Mucosa of stomach (tissue), 1 donor: ENCODE measurements around the gene SPDEF.

Source experiments
- H3K27me3 ChIP-seq: one replicate; pipeline ENCODE4 v1.7.0; 2013; ENCODE audit warnings: mild to moderate bottlenecking, low read length; ENCODE audit not compliant: control insufficient read depth, insufficient read depth
- H3K36me3 ChIP-seq: one replicate; pipeline ENCODE4 v1.7.0; 2013; ENCODE audit warnings: low read length; ENCODE audit not compliant: control insufficient read depth, insufficient read depth
- H3K4me1 ChIP-seq: one replicate; pipeline ENCODE4 v1.7.0; 2013; ENCODE audit warnings: mild to moderate bottlenecking, low read length; ENCODE audit not compliant: control insufficient read depth, insufficient read depth
- H3K4me3 ChIP-seq: one replicate; pipeline ENCODE4 v1.7.0; 2013; ENCODE audit warnings: low read length
- H3K9ac ChIP-seq: one replicate; pipeline ENCODE4 v1.7.0; 2013; ENCODE audit warnings: mild to moderate bottlenecking, low read length, moderate library complexity
- H3K9me3 ChIP-seq: one replicate; pipeline ENCODE4 v1.7.0; 2013; ENCODE audit warnings: mild to moderate bottlenecking, low read length, moderate library complexity; ENCODE audit not compliant: control insufficient read depth
- donor health status: Pancreatic carcinoma.

Gene SPDEF

GRCh38 chr6:34536251-34536958 is 19.7 kb downstream of the SPDEF start:
- H3K36me3 ChIP-seq = no peaks in the 10 kb centered on the region
- H3K9me3 ChIP-seq = no peaks in the 10 kb centered on the region
- H3K27me3 ChIP-seq = no peaks in the 10 kb centered on the region
- H3K4me1 ChIP-seq = peaks cover 18% of the 10 kb centered on the region
- H3K9ac ChIP-seq = no peak overlapping the region
- no peak overlapping the region for H3K4me3 ChIP-seq

GRCh38 chr6:34535646-34536045 is 20.5 kb downstream of the SPDEF start:
- Histone ChIP-seq H3K36me3 (no peaks in the 10 kb centered on the region), H3K9ac (no peak overlapping the region), H3K27me3 (no peaks in the 10 kb centered on the region)

GRCh38 chr6:34535199-34535598 is 20.9 kb downstream of the SPDEF start:
- Histone ChIP-seq H3K4me1 (peaks cover 18% of the 10 kb centered on the region), H3K36me3 (no peaks in the 10 kb centered on the region), H3K4me3 (no peak overlapping the region), H3K9me3 (no peaks in the 10 kb centered on the region), H3K27me3 (no peaks in the 10 kb centered on the region), H3K9ac (no peak overlapping the region)

More at GRCh38 chr6:34535646-34536045, 20.5 kb downstream of the SPDEF start:
- Histone ChIP-seq H3K9me3 (no peaks in the 10 kb centered on the region), H3K4me3 (no peak overlapping the region), H3K4me1 (peaks cover 18% of the 10 kb centered on the region)

- no peaks in the 10 kb centered on the region for H3K9me3 ChIP-seq
- H3K27me3 ChIP-seq = no peaks in the 10 kb centered on the region
- no peak overlapping the region for H3K4me3 ChIP-seq
- H3K4me1 ChIP-seq = peaks cover 18% of the 10 kb centered on the region
- H3K9ac ChIP-seq = no peak overlapping the region
- H3K36me3 ChIP-seq = no peaks in the 10 kb centered on the region
These were observed 21.5 kb downstream of the SPDEF start for GRCh38 chr6:34534656-34535055.

- no peaks in the 10 kb centered on the region for H3K27me3 ChIP-seq
- no peak overlapping the region for H3K4me3 ChIP-seq
- H3K9ac ChIP-seq = no peak overlapping the region
- H3K4me1 ChIP-seq = peaks cover 18% of the 10 kb centered on the region
- no peaks in the 10 kb centered on the region for H3K9me3 ChIP-seq
- no peaks in the 10 kb centered on the region for H3K36me3 ChIP-seq
These were observed 22.0 kb downstream of the SPDEF start for GRCh38 chr6:34534146-34534545.

- no peak overlapping the region for H3K4me3 ChIP-seq
These were observed 23.9 kb downstream of the SPDEF start for GRCh38 chr6:34532230-34532629.

GRCh38 chr6:34531580-34532201 is 24.4 kb downstream of the SPDEF start:
- peaks cover 11% of the 10 kb centered on the region for H3K4me1 ChIP-seq
- no peak overlapping the region for H3K4me3 ChIP-seq
- H3K36me3 ChIP-seq = no peaks in the 10 kb centered on the region
- no peaks in the 10 kb centered on the region for H3K27me3 ChIP-seq
- H3K9me3 ChIP-seq = no peaks in the 10 kb centered on the region
- H3K9ac ChIP-seq = no peak overlapping the region

More at GRCh38 chr6:34532230-34532629, 23.9 kb downstream of the SPDEF start:
- Histone ChIP-seq H3K36me3 (no peaks in the 10 kb centered on the region), H3K9ac (no peak overlapping the region), H3K27me3 (no peaks in the 10 kb centered on the region), H3K9me3 (no peaks in the 10 kb centered on the region), H3K4me1 (peaks cover 14% of the 10 kb centered on the region)

- H3K9ac ChIP-seq = no peak overlapping the region
- peaks cover 6% of the 10 kb centered on the region for H3K4me1 ChIP-seq
- H3K36me3 ChIP-seq = no peaks in the 10 kb centered on the region
- H3K4me3 ChIP-seq = no peak overlapping the region
- no peaks in the 10 kb centered on the region for H3K9me3 ChIP-seq
- no peaks in the 10 kb centered on the region for H3K27me3 ChIP-seq
These were observed 25.3 kb downstream of the SPDEF start for GRCh38 chr6:34530753-34531365.

GRCh38 chr6:34529665-34530327 is 26.3 kb downstream of the SPDEF start:
- H3K36me3 ChIP-seq = no peaks in the 10 kb centered on the region
- no peak overlapping the region for H3K4me3 ChIP-seq
- no peaks in the 10 kb centered on the region for H3K27me3 ChIP-seq
- H3K9me3 ChIP-seq = no peaks in the 10 kb centered on the region
- H3K4me1 ChIP-seq = peaks cover 5% of the 10 kb centered on the region
- H3K9ac ChIP-seq = no peak overlapping the region

- no peaks in the 10 kb centered on the region for H3K9me3 ChIP-seq
- no peaks in the 10 kb centered on the region for H3K27me3 ChIP-seq
- H3K9ac ChIP-seq = no peak overlapping the region
- H3K4me1 ChIP-seq = peaks cover 5% of the 10 kb centered on the region
- no peaks in the 10 kb centered on the region for H3K36me3 ChIP-seq
- no peak overlapping the region for H3K4me3 ChIP-seq
These were observed 27.0 kb downstream of the SPDEF start for GRCh38 chr6:34528996-34529664.

GRCh38 chr6:34527751-34528670 is 28.1 kb downstream of the SPDEF start:
- Histone ChIP-seq H3K36me3 (no peaks in the 10 kb centered on the region), H3K9ac (no peak overlapping the region)

More at GRCh38 chr6:34527751-34528670, 28.1 kb downstream of the SPDEF start:
- no peak overlapping the region for H3K4me3 ChIP-seq
- no peaks in the 10 kb centered on the region for H3K27me3 ChIP-seq
- H3K9me3 ChIP-seq = no peaks in the 10 kb centered on the region
- peaks cover 5% of the 10 kb centered on the region for H3K4me1 ChIP-seq
